ENCODE results near the gene NDOR1. TPM values are rescaled to one million over a fixed set of nuclear protein-coding genes. Genes with fewer than 3 reads are reported as not detected.

NDOR1 gene
- total RNA-seq, 1 donor from 2014 or later, result 20.5 TPM

GRCh38 chr9:137228506-137228967, 23.0 kb downstream of the NDOR1 start:
- Mint-ChIP-seq H3K4me1 (ENCODE audit: unreplicated experiment) (peaks cover 6% of the 10 kb centered on the region), H3K27me3 (ENCODE audit: unreplicated experiment) (no peaks in the 10 kb centered on the region), H3K4me3 (ENCODE audit: unreplicated experiment) (no peak overlapping the region), H3K36me3 (ENCODE audit: unreplicated experiment) (no peaks in the 10 kb centered on the region), H3K9me3 (ENCODE audit: unreplicated experiment) (no peaks in the 10 kb centered on the region), H3K27ac (ENCODE audit: unreplicated experiment) (no peak overlapping the region)
- DNase-seq (ENCODE audit: extremely low spot score, unreplicated experiment), result no peak
- TF ChIP-seq CTCF (IDR thresholded peaks at IDR 0.05), result no peak

GRCh38 chr9:137228968-137229896, 23.7 kb downstream of the NDOR1 start:
- Mint-ChIP-seq H3K27ac (ENCODE audit: unreplicated experiment) (no peak overlapping the region), H3K9me3 (ENCODE audit: unreplicated experiment) (no peaks in the 10 kb centered on the region), H3K36me3 (ENCODE audit: unreplicated experiment) (no peaks in the 10 kb centered on the region), H3K27me3 (ENCODE audit: unreplicated experiment) (no peaks in the 10 kb centered on the region), H3K4me3 (ENCODE audit: unreplicated experiment) (no peak overlapping the region), H3K4me1 (ENCODE audit: unreplicated experiment) (peaks cover 4% of the 10 kb centered on the region)
- no peak for TF ChIP-seq CTCF (IDR thresholded peaks at IDR 0.05)
- DNase-seq (ENCODE audit: extremely low spot score, unreplicated experiment), result no peak

GRCh38 chr9:137229903-137230704, 24.6 kb downstream of the NDOR1 start:
- Mint-ChIP-seq H3K27ac (ENCODE audit: unreplicated experiment) (no peak overlapping the region), H3K4me3 (ENCODE audit: unreplicated experiment) (no peak overlapping the region)

GRCh38 chr9:137230705-137231371, 25.3 kb downstream of the NDOR1 start, which contains the start of gene SLC34A3:
Gene SLC34A3, plus strand, starts transcription at chr9:137230901. Its CDS starts 802 bp downstream, at chr9:137231703.
- H3K4me1 Mint-ChIP-seq (ENCODE audit: unreplicated experiment), result peaks cover 4% of the 10 kb centered on the region
- no peaks in the 10 kb centered on the region for H3K36me3 Mint-ChIP-seq (ENCODE audit: unreplicated experiment)
- H3K27ac Mint-ChIP-seq (ENCODE audit: unreplicated experiment), result no peak within 1 kb of the TSS
- H3K9me3 Mint-ChIP-seq (ENCODE audit: unreplicated experiment), result no peaks in the 10 kb centered on the region
- H3K4me3 Mint-ChIP-seq (ENCODE audit: unreplicated experiment), result no peak within 1 kb of the TSS
- no peak for TF ChIP-seq CTCF (IDR thresholded peaks at IDR 0.05)
- H3K27me3 Mint-ChIP-seq (ENCODE audit: unreplicated experiment), result no peaks in the 10 kb centered on the region
- no peak for DNase-seq (ENCODE audit: extremely low spot score, unreplicated experiment)

More at GRCh38 chr9:137229903-137230704, 24.6 kb downstream of the NDOR1 start:
- Mint-ChIP-seq H3K27me3 (ENCODE audit: unreplicated experiment) (no peaks in the 10 kb centered on the region), H3K4me1 (ENCODE audit: unreplicated experiment) (peaks cover 4% of the 10 kb centered on the region), H3K9me3 (ENCODE audit: unreplicated experiment) (no peaks in the 10 kb centered on the region), H3K36me3 (ENCODE audit: unreplicated experiment) (no peaks in the 10 kb centered on the region)
- no peak for TF ChIP-seq CTCF (IDR thresholded peaks at IDR 0.05)
- DNase-seq (ENCODE audit: extremely low spot score, unreplicated experiment), result no peak
